Sigmoid colon (tissue), 4 donors: Measurements from ENCODE around the gene RNU4-1.

Experiments
- CTCF ChIP-seq, 4 experiments: fragments of 450-650 bp in 3 of 4; fragments of 200-600 bp in 1 of 4; IDR thresholded peaks; one replicate each; pipeline ENCODE4 v1.5.1; 2016 to 2019; ENCODE audit warnings: antibody characterized with exemption in 4 of 4, mild to moderate bottlenecking in 3 of 4, moderate library complexity in 2 of 4
- EP300 ChIP-seq, 4 donors: sonication (generic); formaldehyde crosslinking; IDR thresholded peaks; one replicate each; pipeline ENCODE4 v1.6.1; 2017; ENCODE audit warnings: antibody characterized with exemption in 4 of 4
- POLR2A ChIP-seq, 2 donors: fragments of 450-650 bp; IDR thresholded peaks; one replicate each; pipeline ENCODE4 v1.6.1; 2016; ENCODE audit warnings: antibody characterized with exemption in 2 of 2, mild to moderate bottlenecking in 2 of 2, moderate library complexity in 2 of 2
- POLR2AphosphoS5 ChIP-seq, 4 donors: sonication (generic); formaldehyde crosslinking; IDR thresholded peaks; one replicate each; pipeline ENCODE4 v1.6.1; 2017; ENCODE audit warnings: antibody characterized with exemption in 4 of 4

- TF ChIP-seq CTCF (IDR thresholded peaks at IDR 0.05) (no peak), POLR2AphosphoS5 (IDR thresholded peaks at IDR 0.05) (no peak), EP300 (IDR thresholded peaks at IDR 0.05) (no peak), POLR2A (IDR thresholded peaks at IDR 0.05) (no peak)
These were observed 39.5 kb upstream of the RNU4-1 start for GRCh38 chr12:120332523-120332922.
